RWPE2 (cell line): Measurements from ENCODE around the gene TSPAN18.

Experiments used
- ATAC-seq: fragments of 200-7000 bp; cut with Tn5 transposase; 3 replicates; pipeline ENCODE4 v1.9.1; 2021; ENCODE audit warnings: low read depth
- DNase-seq: peaks from one replicate; pipeline ENCODE4 v3.0.0-alpha.2; 2020; ENCODE audit warnings: low spot score
- H3K27ac ChIP-seq: fragments of 450-650 bp; 2 replicates; pipeline ENCODE4 v1.5.1; 2017; ENCODE audit warnings: mild to moderate bottlenecking; ENCODE audit not compliant: poor library complexity, severe bottlenecking
- H3K27me3 ChIP-seq: fragments of 250-450 bp; sonication (Bioruptor Pico); 2 replicates; pipeline ENCODE4 v1.5.1; 2021; ENCODE audit warnings: mild to moderate bottlenecking, moderate library complexity; ENCODE audit not compliant: insufficient read depth, poor library complexity, severe bottlenecking
- H3K36me3 ChIP-seq: fragments of 250-450 bp; sonication (Bioruptor Pico); 2 replicates; pipeline ENCODE4 v1.5.1; 2020; ENCODE audit warnings: low read depth, mild to moderate bottlenecking, moderate library complexity
- H3K4me1 ChIP-seq: fragments of 250-450 bp; sonication (Bioruptor Pico); 2 replicates; pipeline ENCODE4 v1.5.1; 2021; ENCODE audit warnings: mild to moderate bottlenecking, moderate library complexity; ENCODE audit not compliant: insufficient read depth, poor library complexity, severe bottlenecking
- H3K4me3 ChIP-seq: fragments of 250-450 bp; sonication (Bioruptor Pico); 2 replicates; pipeline ENCODE4 v1.5.1; 2021; ENCODE audit warnings: mild to moderate bottlenecking, moderate library complexity; ENCODE audit not compliant: severe bottlenecking
- H3K9me3 ChIP-seq: fragments of 250-450 bp; sonication (Bioruptor Pico); 2 replicates; pipeline ENCODE4 v1.5.1; 2021; ENCODE audit warnings: mild to moderate bottlenecking, moderate library complexity; ENCODE audit not compliant: severe bottlenecking
- TF ChIP-seq, protein P1 (sequence below): fragments of 450-650 bp; IDR thresholded peaks from one replicate; pipeline ENCODE4 v1.5.1; 2017; ENCODE audit warnings: mild to moderate bottlenecking, moderate library complexity; ENCODE audit not compliant: poor library complexity, severe bottlenecking

The TSPAN18 gene

GRCh38 chr11:44746894-44747293, 20.1 kb downstream of the TSPAN18 start:
- DNase-seq (no peak), ATAC-seq (no peak)
- Histone ChIP-seq H3K9me3 (no peaks in the 10 kb centered on the region), H3K4me1 (no peaks in the 10 kb centered on the region), H3K27me3 (no peaks in the 10 kb centered on the region), H3K4me3 (no peak overlapping the region), H3K36me3 (no peaks in the 10 kb centered on the region), H3K27ac (no peak overlapping the region)
- TF ChIP-seq, protein P1, sequence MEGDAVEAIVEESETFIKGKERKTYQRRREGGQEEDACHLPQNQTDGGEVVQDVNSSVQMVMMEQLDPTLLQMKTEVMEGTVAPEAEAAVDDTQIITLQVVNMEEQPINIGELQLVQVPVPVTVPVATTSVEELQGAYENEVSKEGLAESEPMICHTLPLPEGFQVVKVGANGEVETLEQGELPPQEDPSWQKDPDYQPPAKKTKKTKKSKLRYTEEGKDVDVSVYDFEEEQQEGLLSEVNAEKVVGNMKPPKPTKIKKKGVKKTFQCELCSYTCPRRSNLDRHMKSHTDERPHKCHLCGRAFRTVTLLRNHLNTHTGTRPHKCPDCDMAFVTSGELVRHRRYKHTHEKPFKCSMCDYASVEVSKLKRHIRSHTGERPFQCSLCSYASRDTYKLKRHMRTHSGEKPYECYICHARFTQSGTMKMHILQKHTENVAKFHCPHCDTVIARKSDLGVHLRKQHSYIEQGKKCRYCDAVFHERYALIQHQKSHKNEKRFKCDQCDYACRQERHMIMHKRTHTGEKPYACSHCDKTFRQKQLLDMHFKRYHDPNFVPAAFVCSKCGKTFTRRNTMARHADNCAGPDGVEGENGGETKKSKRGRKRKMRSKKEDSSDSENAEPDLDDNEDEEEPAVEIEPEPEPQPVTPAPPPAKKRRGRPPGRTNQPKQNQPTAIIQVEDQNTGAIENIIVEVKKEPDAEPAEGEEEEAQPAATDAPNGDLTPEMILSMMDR = no peak

GRCh38 chr11:44747316-44747715, 20.6 kb downstream of the TSPAN18 start:
- Histone ChIP-seq H3K36me3 (no peaks in the 10 kb centered on the region), H3K4me3 (no peak overlapping the region), H3K27ac (no peak overlapping the region), H3K27me3 (no peaks in the 10 kb centered on the region), H3K9me3 (no peaks in the 10 kb centered on the region), H3K4me1 (no peaks in the 10 kb centered on the region)
- DNase-seq (no peak), ATAC-seq (no peak)
- TF ChIP-seq, protein P1 = no peak

DNA sequence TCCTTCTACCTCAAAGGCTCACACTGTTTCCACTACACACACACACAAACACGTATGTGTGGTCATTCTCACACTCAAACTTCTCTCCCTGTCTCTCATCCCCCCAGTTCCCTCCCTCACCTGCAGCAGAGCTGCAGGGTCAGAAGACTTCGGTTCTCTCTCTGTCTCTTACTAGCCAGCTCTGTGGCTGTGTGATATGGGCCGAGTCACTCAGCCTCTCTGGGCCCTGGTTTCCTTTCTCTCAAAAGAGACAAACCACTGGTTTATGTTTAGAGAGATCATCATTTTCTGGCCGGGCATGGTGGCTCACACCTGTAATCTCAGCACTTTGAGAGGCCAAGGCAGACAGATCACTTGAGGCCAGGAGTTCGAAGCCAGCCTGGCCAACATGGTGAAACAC, 21.1 kb downstream of the TSPAN18 start:
- no peaks in the 10 kb centered on the region for H3K4me1 ChIP-seq

GRCh38 chr11:44748606-44749005, 21.8 kb downstream of the TSPAN18 start:
- Histone ChIP-seq H3K4me3 (no peak overlapping the region), H3K27ac (no peak overlapping the region), H3K36me3 (no peaks in the 10 kb centered on the region), H3K27me3 (no peaks in the 10 kb centered on the region), H3K9me3 (no peaks in the 10 kb centered on the region), H3K4me1 (no peaks in the 10 kb centered on the region)
- DNase-seq (no peak), ATAC-seq (no peak)
- TF ChIP-seq, protein P1 = no peak

More for the DNA sequence above, 21.1 kb downstream of the TSPAN18 start:
- Histone ChIP-seq H3K27ac (no peak overlapping the region), H3K4me3 (no peak overlapping the region), H3K9me3 (no peaks in the 10 kb centered on the region), H3K36me3 (no peaks in the 10 kb centered on the region), H3K27me3 (no peaks in the 10 kb centered on the region)
- no peak for ATAC-seq
- DNase-seq = no peak
- TF ChIP-seq, protein P1 = no peak

DNA sequence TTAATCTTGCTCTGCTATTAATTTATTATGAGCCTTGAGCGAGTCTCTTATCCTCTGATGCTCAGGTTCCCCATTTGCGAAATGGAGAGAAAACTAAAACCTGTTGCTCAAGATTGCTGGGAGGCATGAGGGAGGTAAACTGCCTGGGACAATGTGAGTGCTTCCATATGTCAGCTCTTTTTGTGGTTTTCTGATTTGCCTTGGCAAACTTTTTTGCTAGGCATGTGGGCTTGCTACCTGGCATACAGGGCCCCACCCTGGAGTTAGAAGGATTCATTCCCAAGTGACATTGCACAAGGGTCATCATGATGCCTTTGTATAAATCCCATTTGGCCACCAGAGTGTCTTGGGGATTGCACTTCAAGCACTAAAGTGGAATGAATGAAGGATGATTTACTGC, 22.4 kb downstream of the TSPAN18 start:
- H3K27me3 ChIP-seq = no peaks in the 10 kb centered on the region
- ATAC-seq (no peak), DNase-seq (no peak)
- no peaks in the 10 kb centered on the region for H3K4me1 ChIP-seq
- H3K36me3 ChIP-seq = no peaks in the 10 kb centered on the region
- no peaks in the 10 kb centered on the region for H3K9me3 ChIP-seq
- no peak overlapping the region for H3K4me3 ChIP-seq
- no peak overlapping the region for H3K27ac ChIP-seq
- TF ChIP-seq, protein P1 = no peak
